HG03135 (cell line): ENCODE measurements around the gene CYP2R1.

Experiments used
- ATAC-seq: cut with Tn5 transposase; IDR thresholded peaks from one replicate; pipeline ENCODE4 v1.9.1; 2021; ENCODE audit warnings: mild to moderate bottlenecking, moderate library complexity; ENCODE audit not compliant: unreplicated experiment

CYP2R1 gene

GRCh38 chr11:14892036-14892556 is at the start of gene CYP2R1:
Gene CYP2R1 (minus strand): TSS chr11:14892231. CDS start chr11:14892205, 26 bp downstream.
- ATAC-seq = peak; percentile 94

- no peak for ATAC-seq
These were observed 46.9 kb upstream of the CYP2R1 start for GRCh38 chr11:14938936-14939335.

- ATAC-seq = no peak
These were observed 42.8 kb upstream of the CYP2R1 start for GRCh38 chr11:14934641-14935351.

GRCh38 chr11:14932447-14932846 is 40.4 kb upstream of the CYP2R1 start:
- no peak for ATAC-seq

GRCh38 chr11:14930369-14930768 is 38.3 kb upstream of the CYP2R1 start:
- ATAC-seq = no peak

- ATAC-seq = no peak
These were observed 35.1 kb upstream of the CYP2R1 start for GRCh38 chr11:14927146-14927545.

GRCh38 chr11:14924318-14924717 is 32.3 kb upstream of the CYP2R1 start:
- ATAC-seq = no peak

- no peak for ATAC-seq
These were observed 24.4 kb upstream of the CYP2R1 start for GRCh38 chr11:14916403-14916802.

GRCh38 chr11:14914536-14914935 is 22.5 kb upstream of the CYP2R1 start:
- no peak for ATAC-seq

GRCh38 chr11:14908214-14908880 is 16.3 kb upstream of the CYP2R1 start:
- no peak for ATAC-seq

- peak; percentile 48 for ATAC-seq
These were observed 15.6 kb upstream of the CYP2R1 start for GRCh38 chr11:14907411-14908213.

GRCh38 chr11:14906993-14907392 is 15.0 kb upstream of the CYP2R1 start:
- ATAC-seq = no peak

- no peak for ATAC-seq
These were observed 14.5 kb upstream of the CYP2R1 start for GRCh38 chr11:14906578-14906977.

GRCh38 chr11:14905104-14906033 is 13.3 kb upstream of the CYP2R1 start:
- peak; percentile 58 for ATAC-seq

- peak; percentile 42 for ATAC-seq
These were observed 12.7 kb upstream of the CYP2R1 start for GRCh38 chr11:14904745-14905103.

- no peak for ATAC-seq
These were observed 10.8 kb upstream of the CYP2R1 start for GRCh38 chr11:14902650-14903350.

GRCh38 chr11:14898906-14899305 is 6.9 kb upstream of the CYP2R1 start:
- ATAC-seq = no peak

GRCh38 chr11:14898355-14898754 is 6.3 kb upstream of the CYP2R1 start:
- no peak for ATAC-seq

GRCh38 chr11:14894657-14895598 is 2.9 kb upstream of the CYP2R1 start:
- ATAC-seq = no peak
